Mucosa of stomach (tissue), 1 donor: ENCODE data around the gene KSR1.
A peak's percentile ranks its signal among the peaks of the same experiment; 100 is the strongest.
"Not testable (repeated sequence)": the region's sequence is repeated elsewhere in the genome, so short reads cannot be mapped to it uniquely, and the experiment has no call there.

Experiments used
- H3K27me3 ChIP-seq: one replicate; pipeline ENCODE4 v1.7.0; 2013; ENCODE audit warnings: mild to moderate bottlenecking, low read length; ENCODE audit not compliant: control insufficient read depth, insufficient read depth
- H3K36me3 ChIP-seq: one replicate; pipeline ENCODE4 v1.7.0; 2013; ENCODE audit warnings: low read length; ENCODE audit not compliant: control insufficient read depth, insufficient read depth
- H3K4me1 ChIP-seq: one replicate; pipeline ENCODE4 v1.7.0; 2013; ENCODE audit warnings: mild to moderate bottlenecking, low read length; ENCODE audit not compliant: control insufficient read depth, insufficient read depth
- H3K4me3 ChIP-seq: one replicate; pipeline ENCODE4 v1.7.0; 2013; ENCODE audit warnings: low read length
- H3K9ac ChIP-seq: one replicate; pipeline ENCODE4 v1.7.0; 2013; ENCODE audit warnings: mild to moderate bottlenecking, low read length, moderate library complexity
- H3K9me3 ChIP-seq: one replicate; pipeline ENCODE4 v1.7.0; 2013; ENCODE audit warnings: mild to moderate bottlenecking, low read length, moderate library complexity; ENCODE audit not compliant: control insufficient read depth
- donor health status: Pancreatic carcinoma.

KSR1 gene

GRCh38 chr17:27621942-27622559 is 165.8 kb downstream of the KSR1 start:
- no peaks in the 10 kb centered on the region for H3K9me3 ChIP-seq
- peaks cover 7% of the 10 kb centered on the region for H3K36me3 ChIP-seq
- H3K4me1 ChIP-seq, result peaks cover 15% of the 10 kb centered on the region
- H3K9ac ChIP-seq, result no peak overlapping the region
- no peaks in the 10 kb centered on the region for H3K27me3 ChIP-seq
- no peak overlapping the region for H3K4me3 ChIP-seq

- peaks cover 15% of the 10 kb centered on the region for H3K4me1 ChIP-seq
- H3K9ac ChIP-seq, result no peak overlapping the region
- no peaks in the 10 kb centered on the region for H3K27me3 ChIP-seq
- no peak overlapping the region for H3K4me3 ChIP-seq
- peaks cover 7% of the 10 kb centered on the region for H3K36me3 ChIP-seq
- no peaks in the 10 kb centered on the region for H3K9me3 ChIP-seq
Measured at GRCh38 chr17:27622986-27623385, 166.7 kb downstream of the KSR1 start.

- Histone ChIP-seq H3K4me3 (no peak overlapping the region), H3K36me3 (peaks cover 7% of the 10 kb centered on the region), H3K27me3 (no peaks in the 10 kb centered on the region), H3K4me1 (peaks cover 15% of the 10 kb centered on the region), H3K9ac (no peak overlapping the region), H3K9me3 (no peaks in the 10 kb centered on the region)
Measured at GRCh38 chr17:27623614-27624013, 167.4 kb downstream of the KSR1 start.

- no peak overlapping the region for H3K9ac ChIP-seq
- H3K36me3 ChIP-seq, result peaks cover 7% of the 10 kb centered on the region
- no peak overlapping the region for H3K4me3 ChIP-seq
- H3K9me3 ChIP-seq, result no peaks in the 10 kb centered on the region
- no peaks in the 10 kb centered on the region for H3K27me3 ChIP-seq
- H3K4me1 ChIP-seq, result peaks cover 15% of the 10 kb centered on the region
Measured at GRCh38 chr17:27624539-27624938, 168.3 kb downstream of the KSR1 start.

- H3K36me3 ChIP-seq, result no peaks in the 10 kb centered on the region
Measured at GRCh38 chr17:27625856-27626255, 169.6 kb downstream of the KSR1 start.

GRCh38 chr17:27627514-27627913 is 171.3 kb downstream of the KSR1 start:
- Histone ChIP-seq H3K9me3 (no peaks in the 10 kb centered on the region), H3K4me1 (peaks cover 12% of the 10 kb centered on the region), H3K27me3 (no peaks in the 10 kb centered on the region), H3K9ac (no peak overlapping the region), H3K4me3 (no peak overlapping the region), H3K36me3 (no peaks in the 10 kb centered on the region)

More at GRCh38 chr17:27625856-27626255, 169.6 kb downstream of the KSR1 start:
- no peaks in the 10 kb centered on the region for H3K9me3 ChIP-seq
- peaks cover 19% of the 10 kb centered on the region for H3K4me1 ChIP-seq
- H3K4me3 ChIP-seq, result no peak overlapping the region
- H3K27me3 ChIP-seq, result no peaks in the 10 kb centered on the region
- no peak overlapping the region for H3K9ac ChIP-seq

- peaks cover 17% of the 10 kb centered on the region for H3K4me1 ChIP-seq
- H3K9ac ChIP-seq, result no peak overlapping the region
- H3K4me3 ChIP-seq, result no peak overlapping the region
- H3K36me3 ChIP-seq, result no peaks in the 10 kb centered on the region
- no peaks in the 10 kb centered on the region for H3K27me3 ChIP-seq
- no peaks in the 10 kb centered on the region for H3K9me3 ChIP-seq
Measured at GRCh38 chr17:27628376-27628775, 172.1 kb downstream of the KSR1 start.

GRCh38 chr17:27629260-27629659 is 173.0 kb downstream of the KSR1 start:
- not testable (repeated sequence) for H3K9me3 ChIP-seq, H3K36me3 ChIP-seq, H3K27me3 ChIP-seq, H3K4me3 ChIP-seq, H3K9ac ChIP-seq
- H3K4me1 ChIP-seq, result peaks cover 25% of the 10 kb centered on the region

- Histone ChIP-seq H3K9me3 (no peaks in the 10 kb centered on the region), H3K9ac (peak within 1 kb of the TSS; percentile 60), H3K4me1 (peaks cover 39% of the 10 kb centered on the region), H3K36me3 (no peaks in the 10 kb centered on the region), H3K4me3 (peak within 1 kb of the TSS; percentile 56), H3K27me3 (no peaks in the 10 kb centered on the region)
Measured at GRCh38 chr17:27630607-27631410, 174.6 kb downstream of the KSR1 start, which contains the start of gene LGALS9. LGALS9 (plus strand) TSS chr17:27631188; CDS start chr17:27631266, 78 bp downstream.

GRCh38 chr17:27631411-27631760 is 175.1 kb downstream of the KSR1 start:
- H3K9ac ChIP-seq, result peak overlapping the region; percentile 60

GRCh38 chr17:27631897-27632725 is 175.9 kb downstream of the KSR1 start:
- Histone ChIP-seq H3K4me3 (peak overlapping the region; percentile 56), H3K9ac (peak overlapping the region; percentile 60), H3K9me3 (no peaks in the 10 kb centered on the region), H3K27me3 (no peaks in the 10 kb centered on the region), H3K4me1 (peaks cover 46% of the 10 kb centered on the region), H3K36me3 (no peaks in the 10 kb centered on the region)

More at GRCh38 chr17:27631411-27631760, 175.1 kb downstream of the KSR1 start:
- no peaks in the 10 kb centered on the region for H3K9me3 ChIP-seq
- peak overlapping the region; percentile 56 for H3K4me3 ChIP-seq
- H3K4me1 ChIP-seq, result peaks cover 44% of the 10 kb centered on the region
- H3K36me3 ChIP-seq, result no peaks in the 10 kb centered on the region
- H3K27me3 ChIP-seq, result no peaks in the 10 kb centered on the region

- H3K4me3 ChIP-seq, H3K27me3 ChIP-seq, H3K36me3 ChIP-seq, H3K9me3 ChIP-seq: not testable (repeated sequence)
- H3K9ac ChIP-seq, result peak overlapping the region; percentile 60
- H3K4me1 ChIP-seq, result peaks cover 52% of the 10 kb centered on the region
Measured at GRCh38 chr17:27632766-27633165, 176.5 kb downstream of the KSR1 start.
